GM19468 (cell line): Measurements from ENCODE around the gene SPRYD7.
"Not testable (repeated sequence)": the region's sequence is repeated elsewhere in the genome, so short reads cannot be mapped to it uniquely, and the experiment has no call there.

Experiments used
- ATAC-seq: cut with Tn5 transposase; IDR thresholded peaks from one replicate; pipeline ENCODE4 v1.9.1; 2021; ENCODE audit warnings: mild to moderate bottlenecking, moderate library complexity, moderate number of reproducible peaks; ENCODE audit not compliant: unreplicated experiment; ENCODE audit errors: extremely low read depth

Gene SPRYD7

GRCh38 chr13:49936075-49936967 is at the start of gene SPRYD7:
TSS of gene SPRYD7 (minus strand) at chr13:49936340. CDS start at chr13:49936235, 105 bp downstream.
- peak; percentile 93 for ATAC-seq

GRCh38 chr13:49985129-49985528 is 49.0 kb upstream of the SPRYD7 start:
- ATAC-seq: no peak

- no peak for ATAC-seq
Observed at GRCh38 chr13:49980266-49980665, 44.1 kb upstream of the SPRYD7 start.

- ATAC-seq: no peak
Observed at GRCh38 chr13:49977992-49978391, 41.9 kb upstream of the SPRYD7 start.

GRCh38 chr13:49976314-49977258 is 40.4 kb upstream of the SPRYD7 start:
- ATAC-seq: no peak

- ATAC-seq: no peak
Observed at GRCh38 chr13:49975826-49976225, 39.7 kb upstream of the SPRYD7 start.

GRCh38 chr13:49972709-49973108 is 36.6 kb upstream of the SPRYD7 start:
- ATAC-seq: no peak

GRCh38 chr13:49967456-49967855 is 31.3 kb upstream of the SPRYD7 start:
- ATAC-seq: no peak

- ATAC-seq: no peak
Observed at GRCh38 chr13:49958321-49958720, 22.2 kb upstream of the SPRYD7 start.

- no peak for ATAC-seq
Observed at GRCh38 chr13:49956131-49956530, 20.0 kb upstream of the SPRYD7 start.

GRCh38 chr13:49954674-49955455 is 18.7 kb upstream of the SPRYD7 start:
- ATAC-seq: no peak

GRCh38 chr13:49953560-49953959 is 17.4 kb upstream of the SPRYD7 start:
- ATAC-seq: no peak

- ATAC-seq: no peak
Observed at GRCh38 chr13:49951754-49952535, 15.8 kb upstream of the SPRYD7 start.

GRCh38 chr13:49948777-49949270 is 12.7 kb upstream of the SPRYD7 start:
- ATAC-seq: not testable (repeated sequence)

- ATAC-seq: no peak
Observed at GRCh38 chr13:49939321-49939720, 3.2 kb upstream of the SPRYD7 start.

- no peak for ATAC-seq
Observed at GRCh38 chr13:49938921-49939320, 2.8 kb upstream of the SPRYD7 start.

GRCh38 chr13:49938314-49938713 is 2.2 kb upstream of the SPRYD7 start:
- no peak for ATAC-seq

GRCh38 chr13:49936968-49937273 is 781 bp upstream of the SPRYD7 start:
- no peak for ATAC-seq
